Fibroblast of skin of left biceps (primary cell): Measurements from ENCODE around the gene GSK3B.
"Not testable (repeated sequence)": the region's sequence is repeated elsewhere in the genome, so short reads cannot be mapped to it uniquely, and the experiment has no call there.

Experiments
- DNase-seq, 2 experiments: peaks; one replicate each; pipeline ENCODE4 v3.0.0-alpha.2; 2013; ENCODE audit warnings: low read depth in 2 of 2

Gene GSK3B

DNA sequence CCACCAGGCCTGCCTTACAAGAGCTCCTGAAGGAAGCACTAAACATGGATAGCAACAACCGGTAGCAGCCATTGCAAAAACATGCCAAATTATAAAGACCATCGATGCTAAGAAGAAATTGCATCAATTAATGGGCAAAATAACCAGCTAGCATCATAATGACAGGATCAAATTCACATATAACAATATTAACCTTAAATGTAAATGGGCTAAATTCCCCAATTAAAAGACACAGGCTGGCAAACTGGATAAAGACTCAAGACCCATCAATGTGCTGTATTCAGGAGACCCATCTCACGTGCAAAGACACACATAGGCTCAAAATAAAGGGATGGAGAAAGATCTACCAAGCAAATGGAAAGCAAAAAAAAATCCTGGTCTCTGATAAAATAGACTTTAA, 88.5 kb downstream of the GSK3B start:
- not testable (repeated sequence) for DNase-seq

DNA sequence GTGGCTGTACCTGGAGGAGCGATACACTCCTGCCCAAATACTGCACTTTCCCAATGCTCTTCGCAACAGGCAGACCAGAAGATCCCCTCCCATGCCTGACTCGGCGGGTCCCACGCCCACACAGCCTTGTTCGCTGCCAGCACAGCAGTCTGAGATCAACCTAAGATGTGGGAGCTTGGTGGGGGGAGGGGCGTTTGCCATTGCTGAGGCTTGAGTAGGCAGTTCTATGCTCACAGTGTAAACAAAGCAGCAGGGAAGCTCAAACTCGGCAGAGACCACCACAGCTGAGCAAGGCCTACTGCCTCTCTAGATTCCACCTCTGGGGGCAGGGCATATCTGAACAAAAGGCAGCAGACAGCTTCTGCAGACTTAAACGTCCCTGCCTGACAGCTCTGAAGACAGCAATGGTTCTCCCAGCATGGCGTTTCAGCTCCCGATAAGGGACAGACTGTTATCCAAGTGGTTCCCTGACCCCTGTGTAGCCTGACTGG, 90.2 kb downstream of the GSK3B start:
- not testable (repeated sequence) for DNase-seq

DNA sequence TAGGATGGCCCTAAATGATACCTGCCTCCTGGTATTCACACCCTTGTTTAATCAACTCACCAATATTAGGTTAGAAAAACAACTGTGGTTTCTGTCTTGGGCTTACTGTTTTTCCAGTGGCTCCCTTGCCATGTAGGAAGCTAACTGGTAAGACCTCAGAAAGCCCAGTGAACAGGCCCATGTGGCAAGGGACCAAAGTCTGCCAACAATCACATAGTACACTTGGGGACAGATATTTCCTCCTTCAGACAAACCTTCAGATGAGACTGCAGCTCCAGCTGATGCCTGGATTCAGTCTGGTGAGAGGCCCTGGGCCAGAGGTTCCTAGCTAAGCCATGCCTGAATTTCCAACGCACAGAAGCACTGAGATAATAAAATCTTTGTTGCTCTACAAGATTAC, 96.1 kb downstream of the GSK3B start:
- no peak for DNase-seq

DNA sequence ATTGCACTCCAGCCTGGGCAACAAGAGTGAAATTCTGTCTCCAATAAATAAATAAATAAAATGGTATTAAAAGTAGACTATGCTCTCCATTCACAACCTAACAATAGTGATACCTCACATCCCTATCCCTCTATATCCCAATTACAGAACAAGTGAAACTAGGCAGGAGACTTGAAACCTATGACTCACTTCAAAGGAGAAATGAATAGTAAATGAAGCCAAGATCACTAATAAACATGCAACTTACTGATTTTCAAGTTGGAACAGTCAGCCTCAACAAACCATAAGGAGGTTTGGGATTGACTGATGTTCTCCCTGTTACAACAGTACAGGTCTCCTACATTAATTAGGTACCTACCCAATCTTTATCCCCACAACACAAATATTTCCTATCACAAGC, 103.4 kb downstream of the GSK3B start:
- no peak for DNase-seq

DNA sequence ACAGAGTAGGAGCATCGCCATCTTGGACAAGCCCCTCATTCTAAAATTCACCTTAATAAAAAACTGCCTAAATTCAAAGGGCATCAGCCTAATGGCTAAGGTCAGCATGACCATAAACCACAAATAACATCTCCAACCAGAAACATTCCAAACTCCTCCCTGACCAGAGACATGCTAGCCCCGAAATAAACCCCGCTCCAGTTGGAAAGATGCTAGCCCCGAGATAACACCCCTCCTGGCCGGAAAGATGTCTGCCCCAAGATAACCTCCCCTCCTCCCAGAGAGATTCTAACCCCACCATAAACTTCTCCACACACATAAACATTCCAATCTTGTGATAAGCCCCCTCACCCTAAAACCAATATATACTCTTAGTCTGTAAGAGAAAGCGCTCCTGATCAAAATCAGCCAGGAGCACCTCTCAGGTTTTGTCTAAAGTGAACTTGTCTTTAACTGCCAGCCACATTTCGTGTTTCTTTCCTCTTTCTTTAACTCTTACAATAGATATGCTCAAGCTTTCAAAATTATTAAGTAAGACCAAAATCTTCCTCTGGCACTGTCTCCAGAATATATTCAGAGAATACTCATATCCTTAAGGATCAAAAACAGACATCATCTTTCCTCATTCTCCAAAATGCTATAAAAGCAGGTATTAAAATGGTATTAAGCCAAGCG, 104.1 kb downstream of the GSK3B start:
- no peak for DNase-seq

DNA sequence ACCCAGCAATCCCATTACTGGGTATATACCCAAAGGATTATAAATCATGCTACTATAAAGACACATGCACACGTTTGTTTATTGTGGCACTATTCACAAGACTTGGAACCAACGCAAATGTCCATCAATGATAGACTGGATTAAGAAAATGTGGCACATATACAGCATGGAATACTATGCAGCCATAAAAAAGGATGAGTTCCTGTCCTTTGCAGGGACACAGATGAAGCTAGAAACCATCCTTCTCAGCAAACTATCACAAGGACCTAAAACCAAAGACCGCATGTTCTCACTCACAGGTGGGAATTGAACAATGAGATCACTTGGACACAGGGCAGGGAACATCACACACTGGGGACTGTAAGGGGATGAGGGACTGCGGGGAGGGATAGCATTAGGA, 107.4 kb downstream of the GSK3B start:
- not testable (repeated sequence) for DNase-seq

DNA sequence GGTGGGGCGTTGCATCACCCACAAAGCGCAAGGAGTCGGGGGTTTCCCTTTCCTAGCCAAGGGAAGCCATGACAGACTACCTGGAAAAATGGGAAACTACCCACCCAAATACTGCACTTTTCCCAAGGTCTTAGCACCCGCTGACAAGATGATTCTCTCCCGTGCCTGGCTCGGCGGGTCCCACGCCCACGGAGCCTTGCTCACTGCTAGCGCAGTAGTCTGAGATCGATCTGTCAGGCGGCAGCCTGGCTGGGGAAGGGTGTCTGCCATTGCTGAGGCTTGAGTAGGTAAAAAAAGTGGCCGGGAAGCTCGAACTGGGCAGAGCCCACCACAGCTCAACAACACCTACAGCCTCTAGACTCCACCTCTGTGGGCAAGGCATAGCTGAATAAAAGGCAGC, 112.9 kb downstream of the GSK3B start:
- no peak for DNase-seq

DNA sequence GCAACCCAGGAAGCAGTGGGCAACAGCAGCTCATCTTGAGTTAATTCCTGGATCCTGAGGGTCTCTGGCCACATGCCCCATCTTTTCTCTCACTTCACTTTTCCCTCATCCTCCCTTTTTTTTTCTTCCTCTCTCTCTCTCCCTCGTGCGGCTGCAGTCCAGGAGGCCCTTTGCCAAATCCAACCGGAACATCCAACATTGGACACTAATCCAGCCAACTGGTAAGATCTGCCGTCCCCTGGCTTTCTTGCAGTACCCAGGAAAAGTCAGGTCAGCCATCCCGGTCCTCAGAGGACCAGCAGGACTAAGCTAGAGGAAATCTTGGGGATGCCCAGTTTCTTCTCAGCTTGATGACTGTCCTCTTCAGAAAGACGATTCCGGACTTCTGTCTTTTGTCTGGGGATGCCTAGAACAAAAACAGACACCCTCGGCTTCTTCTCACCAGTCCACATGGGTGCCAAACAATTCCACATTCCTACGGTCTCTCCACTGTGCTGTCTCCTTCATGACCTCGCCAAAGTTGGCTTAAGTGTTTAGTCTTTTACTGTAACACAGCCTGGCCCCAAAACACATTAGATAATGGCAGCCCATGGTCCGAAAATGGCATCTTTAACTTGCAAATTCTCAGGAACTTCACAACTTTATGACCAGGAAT, 115.6 kb downstream of the GSK3B start:
- DNase-seq, result no peak

DNA sequence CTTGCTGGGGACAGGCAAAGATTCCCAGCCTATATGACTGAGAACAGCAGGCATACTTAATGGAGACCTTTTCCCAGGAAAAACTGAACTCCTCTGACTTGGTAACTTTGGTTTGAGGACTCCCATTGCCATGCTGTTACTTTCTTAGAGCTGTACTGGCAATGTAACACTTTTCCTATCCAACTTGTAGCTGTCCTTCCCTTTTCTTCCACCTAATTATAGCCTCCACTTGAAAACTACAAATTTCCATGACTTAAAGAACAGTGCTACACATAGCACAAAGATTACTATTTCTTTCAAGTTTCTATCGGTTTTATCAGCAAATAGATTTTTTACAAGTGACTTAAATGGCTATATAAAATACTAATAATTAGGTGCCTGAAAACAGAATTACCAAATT, 116.9 kb downstream of the GSK3B start:
- DNase-seq, result no peak

DNA sequence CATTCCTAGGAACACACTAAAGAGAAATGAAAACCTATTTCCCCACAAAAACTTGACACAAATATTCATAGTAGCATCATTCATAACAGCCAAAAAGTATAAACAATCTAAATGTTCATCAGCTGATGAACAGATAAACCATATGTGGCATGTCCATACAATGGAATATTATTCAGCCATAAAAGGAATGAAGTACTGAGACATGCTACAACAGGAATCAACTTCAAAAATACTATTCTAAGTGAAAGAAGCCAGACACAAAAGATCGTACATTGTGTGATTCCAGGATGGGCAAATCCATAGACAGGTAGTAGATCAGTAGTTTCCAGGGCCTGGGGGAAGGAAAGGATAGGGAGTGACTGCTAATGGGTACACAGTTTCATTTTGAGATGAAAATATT, 118.0 kb downstream of the GSK3B start:
- DNase-seq, result no peak

DNA sequence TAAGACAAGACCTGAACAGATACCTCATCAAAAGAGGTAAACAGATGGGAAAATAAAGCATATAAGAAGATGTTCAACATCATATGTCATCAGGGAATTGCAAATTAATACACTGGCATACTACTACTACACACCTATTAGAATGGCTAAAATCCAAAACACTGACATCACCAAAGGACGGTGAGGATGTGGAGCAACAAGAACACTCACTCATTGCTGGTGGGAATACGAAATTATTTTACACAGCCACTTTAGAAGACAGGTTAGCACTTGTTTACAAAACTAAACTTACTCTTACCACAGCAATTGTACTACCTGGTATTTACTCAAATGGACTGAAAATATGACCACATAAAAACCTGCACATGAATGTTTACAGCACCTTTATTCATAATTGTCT, 119.6 kb downstream of the GSK3B start:
- DNase-seq, result no peak

DNA sequence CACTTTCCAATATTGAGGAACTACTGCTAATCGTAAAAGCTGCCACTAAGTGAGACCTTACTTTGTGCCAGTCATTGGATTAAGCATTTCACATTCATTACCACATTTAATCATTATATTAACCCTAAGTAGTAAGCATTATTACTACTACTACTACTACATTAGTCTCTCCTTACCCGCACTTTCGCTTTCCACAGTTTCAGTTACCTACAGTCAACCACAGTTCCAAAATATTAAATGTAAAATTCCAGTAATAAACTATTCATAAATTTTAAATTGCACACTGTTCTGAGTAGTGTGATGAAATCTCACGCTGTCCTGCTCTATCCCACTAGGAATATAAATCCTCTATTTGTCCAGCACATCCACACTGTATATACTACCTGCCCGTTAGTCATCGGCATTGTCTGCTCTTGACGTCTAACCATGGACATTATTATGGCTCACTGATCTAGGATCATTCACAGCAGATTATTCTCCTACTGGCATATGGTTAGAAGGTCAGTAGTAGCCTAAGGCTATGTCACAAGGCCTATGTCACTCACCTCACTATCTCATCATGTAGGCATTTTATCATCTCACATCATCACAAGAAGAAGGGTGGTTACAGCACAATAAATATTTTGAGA, 121.1 kb downstream of the GSK3B start:
- DNase-seq, result no peak

DNA sequence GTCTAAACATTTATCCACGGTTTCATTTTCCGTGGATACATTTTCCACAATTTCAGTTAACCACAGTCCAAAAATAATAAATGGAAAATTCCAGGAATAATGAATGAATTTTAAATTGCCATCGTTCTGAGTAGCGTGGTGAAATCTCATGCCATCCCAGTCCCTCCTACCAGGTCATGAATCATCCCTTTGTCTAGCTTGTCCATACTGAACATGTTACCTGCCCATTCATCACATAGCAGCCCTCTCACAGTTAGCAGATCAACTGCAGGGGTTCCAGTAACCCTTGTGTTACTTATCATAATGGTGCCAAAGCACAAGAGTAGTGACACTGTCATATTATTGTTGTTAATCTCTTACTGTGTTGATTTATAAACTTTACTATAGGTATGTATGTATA, 124.5 kb downstream of the GSK3B start:
- DNase-seq, result no peak

DNA sequence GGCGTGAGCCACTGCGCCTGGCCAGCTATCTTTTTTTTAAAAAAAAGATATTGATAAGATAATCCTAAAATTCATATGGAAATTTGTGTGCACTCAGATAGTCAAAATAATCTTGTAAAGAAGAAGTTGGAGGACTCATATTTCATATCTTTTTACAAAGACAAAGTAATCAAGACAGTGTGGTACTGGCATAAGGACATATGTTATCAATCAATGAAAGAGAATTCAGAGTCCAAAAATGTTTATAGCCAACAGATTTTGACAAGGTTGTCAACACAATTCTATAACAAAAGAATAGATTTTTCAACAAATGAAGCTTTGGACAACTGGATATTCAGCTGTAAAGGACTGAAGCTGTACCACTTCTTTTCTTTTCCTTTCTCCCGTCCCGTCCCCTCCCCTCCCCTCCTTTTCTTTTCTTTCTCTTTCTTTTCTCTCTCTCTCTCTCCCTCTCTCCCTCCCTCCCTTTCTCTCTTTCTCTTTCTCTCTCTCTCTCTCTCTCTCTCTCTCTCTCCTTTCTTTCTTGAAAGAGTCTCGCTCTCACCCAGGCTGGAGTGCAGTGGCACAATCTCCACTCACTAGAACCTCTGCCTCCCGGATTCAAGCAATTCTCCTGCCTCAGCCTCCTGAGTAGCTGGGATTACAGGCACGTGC, 126.8 kb downstream of the GSK3B start:
- peak in 1 of 2 experiments; percentile 2 for DNase-seq

DNA sequence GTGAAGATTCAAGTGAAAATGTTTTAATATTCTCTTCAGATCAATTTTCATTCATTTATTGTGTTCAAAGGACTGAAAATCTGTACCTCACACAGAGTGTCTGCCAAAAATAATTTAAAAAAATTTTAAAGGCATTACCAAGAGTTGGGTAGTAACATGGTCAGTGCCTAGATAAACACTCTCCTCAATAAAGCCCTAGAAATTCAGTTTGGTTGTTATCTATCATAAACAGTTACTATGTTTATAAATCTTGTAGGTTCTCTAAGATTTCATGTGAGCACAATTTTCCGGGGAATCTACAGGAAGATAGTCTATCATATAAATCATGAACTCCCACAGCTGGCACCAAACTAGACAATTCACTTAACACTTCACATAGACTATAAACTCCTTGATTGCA, 128.6 kb downstream of the GSK3B start:
- no peak for DNase-seq

DNA sequence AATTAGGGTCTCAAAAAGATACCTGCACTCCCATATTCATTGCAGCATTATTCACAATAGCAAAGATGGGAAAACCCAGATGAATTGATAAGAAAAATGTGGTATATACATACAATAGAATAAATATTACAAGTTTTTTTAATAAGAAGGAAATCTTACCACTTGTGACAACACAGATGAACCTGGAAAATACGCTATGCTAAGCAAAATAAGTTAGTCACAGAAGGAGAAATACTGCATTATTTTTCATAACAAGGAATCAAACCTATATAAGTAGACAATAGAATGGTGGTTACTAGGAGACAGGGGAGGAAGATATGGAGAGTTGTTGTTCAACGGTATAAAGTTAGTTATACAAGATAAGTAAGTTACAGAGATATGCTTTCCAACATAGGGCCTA, 130.0 kb downstream of the GSK3B start:
- DNase-seq, result no peak

DNA sequence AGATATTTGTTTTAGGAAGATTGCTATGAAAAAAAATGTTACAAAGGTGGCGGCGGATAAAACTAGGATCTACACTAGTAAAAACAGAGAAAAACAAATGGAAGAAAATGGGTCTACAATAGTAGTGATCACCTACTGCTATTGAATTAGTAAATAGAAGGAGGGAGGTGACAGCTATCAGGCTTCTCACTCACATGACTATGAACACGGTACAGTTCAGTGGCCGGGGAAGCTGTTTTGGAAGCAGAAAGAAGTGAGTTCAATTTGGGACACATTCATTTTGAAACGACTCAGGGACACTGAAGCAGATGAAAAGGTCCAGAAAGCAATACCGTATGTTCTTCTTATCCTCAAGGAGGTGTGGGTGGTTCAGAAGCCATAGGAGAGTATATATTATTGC, 138.3 kb downstream of the GSK3B start:
- no peak for DNase-seq

DNA sequence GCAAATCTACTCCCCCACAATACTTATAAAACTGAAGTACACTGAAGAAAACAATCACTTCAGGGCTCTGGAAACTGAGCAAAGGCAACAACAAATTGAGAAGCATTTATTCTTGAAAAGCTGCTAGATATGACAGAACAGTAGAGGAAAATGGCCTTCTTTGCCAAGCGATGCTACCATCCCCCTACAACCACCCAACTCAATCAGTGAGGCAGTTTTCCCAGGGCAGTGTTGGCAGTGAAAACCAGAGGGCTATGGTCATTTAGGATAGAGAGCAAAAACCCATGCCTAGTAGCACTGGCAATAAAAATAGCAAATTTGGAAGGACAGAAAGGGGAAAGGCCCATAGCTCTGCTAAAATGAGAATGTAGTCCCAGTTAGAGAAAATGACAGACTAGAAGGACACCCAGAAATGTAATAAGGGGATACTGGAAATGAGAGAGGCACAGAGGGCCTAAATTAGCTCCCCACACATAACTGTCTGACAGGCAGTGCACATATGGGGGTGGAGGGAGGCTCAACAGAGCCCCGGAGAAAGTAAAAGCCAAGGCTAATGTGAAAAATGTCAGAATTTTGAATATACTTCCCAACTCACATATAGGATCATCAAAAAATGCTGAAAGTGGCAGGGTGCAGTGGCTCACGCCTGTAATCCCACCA, 143.5 kb downstream of the GSK3B start:
- DNase-seq, result no peak

DNA sequence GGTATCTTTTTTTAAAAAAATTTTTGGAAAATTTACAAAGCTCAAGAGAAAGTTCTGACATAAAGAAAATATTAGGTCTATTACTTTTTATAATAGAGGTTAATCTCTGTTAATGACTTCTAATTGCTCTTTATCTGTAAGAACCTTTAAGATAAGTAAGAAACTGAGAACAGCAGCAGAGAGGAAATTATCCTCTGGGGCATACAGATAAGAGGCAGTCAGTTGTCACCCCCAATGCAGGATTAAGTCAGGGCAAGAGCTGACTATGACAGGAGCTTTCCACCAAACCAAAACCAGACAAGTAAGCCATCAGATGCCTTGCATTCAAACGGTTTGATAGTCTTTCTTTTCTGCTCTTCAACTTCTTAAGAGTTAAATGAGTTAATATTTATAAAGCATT, 149.0 kb downstream of the GSK3B start:
- no peak for DNase-seq

DNA sequence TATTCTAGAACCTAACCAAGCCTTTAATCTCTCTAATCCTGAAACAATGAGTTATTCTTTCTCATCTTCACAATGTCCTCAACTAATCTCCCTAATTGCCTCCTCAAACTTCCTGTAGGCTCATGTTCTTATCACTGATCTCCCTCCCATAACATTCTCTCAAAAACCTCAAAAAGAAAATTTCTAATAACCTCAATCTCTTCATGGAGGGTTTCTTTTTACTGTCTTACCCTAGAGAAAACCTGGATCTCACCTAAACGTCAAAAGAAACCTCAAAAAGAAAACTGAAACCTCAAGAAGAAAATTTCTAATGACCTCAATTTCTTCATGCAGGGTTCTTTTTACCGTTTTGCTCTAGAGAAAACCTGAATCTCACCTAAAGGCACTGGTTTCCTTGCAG, 150.2 kb downstream of the GSK3B start:
- DNase-seq, result no peak

DNA sequence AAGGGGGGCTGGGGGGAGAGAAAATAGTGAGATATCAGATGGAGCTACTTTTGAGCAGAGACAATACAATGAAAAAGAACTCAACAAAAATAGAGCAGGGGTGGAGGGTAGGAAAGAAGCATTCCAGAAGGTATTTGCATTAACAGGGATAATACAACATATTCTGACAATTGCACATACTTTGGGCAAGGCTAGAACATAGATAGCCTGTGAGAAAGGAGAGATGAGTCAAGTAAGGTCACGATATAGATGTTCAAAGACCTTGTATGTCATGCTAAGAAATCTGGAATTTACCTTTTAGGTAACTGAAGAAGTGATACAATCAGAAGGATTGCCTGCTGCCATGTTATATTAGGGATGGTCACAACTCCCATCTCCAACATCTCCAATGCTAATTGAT, 155.2 kb downstream of the GSK3B start:
- DNase-seq, result no peak

DNA sequence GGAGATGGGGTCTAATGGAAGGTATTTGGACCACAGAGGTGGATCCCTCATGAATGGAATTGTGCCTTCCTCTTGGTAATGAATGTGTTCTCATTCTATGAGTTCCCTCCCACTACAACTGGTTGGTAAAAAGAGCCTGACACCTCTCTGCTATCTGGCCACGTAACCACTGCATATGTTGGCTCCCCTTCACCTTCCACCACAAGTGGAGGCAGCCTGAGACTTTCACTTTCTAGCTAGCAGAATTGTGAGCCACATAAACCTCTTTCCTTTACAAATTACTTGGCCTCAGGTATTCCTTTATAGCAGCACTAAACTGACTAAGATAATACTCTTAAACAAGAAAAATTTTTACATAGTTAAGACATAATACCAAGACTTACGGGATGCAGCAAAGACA, 157.0 kb downstream of the GSK3B start:
- DNase-seq, result no peak
